Glomerular visceral epithelial cell (primary cell): ENCODE results near the gene UNC119.
"Not testable (repeated sequence)": the region's sequence is repeated elsewhere in the genome, so short reads cannot be mapped to it uniquely, and the experiment has no call there.

Experiments
- DNase-seq: peaks from one replicate; pipeline ENCODE4 v3.0.0-alpha.2; 2016; ENCODE audit errors: extremely low spot score

UNC119 gene

GRCh38 chr17:28522281-28522680 is 30.1 kb downstream of the UNC119 start:
- DNase-seq, result not testable (repeated sequence)

DNA sequence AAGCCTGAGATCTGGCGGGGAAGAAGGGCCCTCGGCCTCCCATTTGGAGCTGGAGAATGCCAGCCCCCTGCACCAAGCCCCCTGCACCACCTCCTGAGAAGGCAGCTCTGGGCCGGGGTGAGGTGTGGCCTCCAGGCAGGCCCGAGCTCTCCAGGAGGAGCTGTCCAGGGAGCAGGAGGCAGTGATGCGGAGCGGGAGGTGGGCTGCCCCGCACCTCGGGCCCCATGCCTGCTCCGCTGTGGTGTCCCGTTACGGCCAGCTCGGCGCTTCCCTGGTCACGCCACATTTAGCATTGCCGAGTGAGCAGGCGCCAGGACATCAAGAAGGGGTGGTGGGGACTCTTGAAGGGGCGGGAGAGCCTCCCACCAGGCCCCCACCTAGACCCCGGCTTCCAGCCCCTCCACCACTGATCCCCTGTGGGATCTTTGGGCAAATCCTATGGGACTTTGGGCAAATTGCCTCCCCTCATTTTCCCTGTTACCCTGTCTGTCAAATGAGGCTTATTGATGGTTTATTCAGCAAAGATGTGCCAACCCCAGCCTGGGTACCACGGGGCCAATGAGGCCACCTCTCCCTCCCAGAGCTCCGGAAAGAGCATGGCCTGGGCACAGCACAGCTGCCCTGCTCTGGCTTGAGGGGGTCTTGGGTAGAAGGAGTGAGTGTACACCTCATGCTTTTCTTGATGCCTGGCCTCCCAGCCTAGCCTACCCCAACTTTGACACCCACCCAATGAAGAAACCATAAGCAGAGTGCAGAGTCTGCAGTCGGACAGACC is 30.9 kb downstream of the UNC119 start:
- DNase-seq, result no peak

DNA sequence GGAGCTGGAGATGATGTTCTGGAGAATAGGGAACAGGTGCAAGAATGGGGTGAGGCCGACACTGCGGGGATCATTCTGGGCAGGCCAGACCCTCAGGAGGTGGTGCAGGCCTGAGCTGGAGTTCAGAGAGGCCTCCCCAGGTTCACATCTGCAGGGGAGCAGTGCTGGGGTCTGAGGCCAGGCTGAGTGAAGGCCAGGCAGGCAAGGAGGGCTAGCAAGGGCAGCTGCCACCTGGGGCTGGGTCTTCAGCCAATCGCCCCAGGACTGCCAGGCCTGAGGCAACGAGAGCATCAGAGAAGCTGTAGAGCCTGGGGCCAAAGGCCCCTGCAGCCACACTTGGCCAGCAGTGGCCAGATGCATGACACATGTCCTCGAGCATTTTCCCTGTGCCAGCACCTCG is 31.7 kb downstream of the UNC119 start:
- no peak for DNase-seq

DNA sequence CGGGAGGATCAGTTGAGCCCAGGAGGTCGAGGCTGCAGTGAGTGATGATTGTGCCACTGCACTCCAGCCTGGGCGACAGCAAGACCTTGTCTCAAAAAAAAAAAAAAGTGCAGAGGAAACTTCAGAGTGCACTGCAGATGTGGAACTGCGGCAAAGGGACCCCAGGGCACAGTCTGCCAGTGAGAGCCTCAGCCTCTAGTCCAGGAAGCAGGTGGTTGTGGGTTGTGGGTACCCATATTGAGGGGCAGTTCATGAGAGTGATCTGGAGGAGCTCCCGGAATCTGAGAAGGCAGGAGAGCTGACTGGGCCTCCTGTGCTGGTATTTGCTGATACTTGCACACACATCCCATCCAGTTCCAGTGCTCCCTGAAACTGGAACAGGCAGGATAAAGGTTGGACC is 33.2 kb downstream of the UNC119 start:
- DNase-seq, result no peak

GRCh38 chr17:28518578-28518977 is 33.8 kb downstream of the UNC119 start:
- DNase-seq, result no peak

DNA sequence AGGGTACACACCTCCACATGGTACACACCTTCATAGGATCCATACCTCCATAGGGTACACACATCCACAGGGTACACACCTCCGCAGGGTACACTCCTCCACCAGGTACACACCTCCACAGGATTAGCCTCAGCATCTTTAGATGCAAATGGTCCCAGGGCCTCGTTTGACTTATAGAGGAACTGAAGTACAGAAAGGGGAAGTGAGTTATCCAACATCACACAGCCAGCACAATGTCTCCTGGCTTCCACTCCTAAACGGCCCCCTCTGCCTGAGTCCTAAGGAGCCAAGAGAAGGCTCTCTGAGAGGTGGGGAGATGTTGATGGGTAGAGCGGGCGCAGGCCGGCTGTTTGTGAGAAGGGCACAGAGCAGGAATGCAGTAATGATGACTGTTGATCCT is 34.3 kb downstream of the UNC119 start:
- DNase-seq, result no peak

GRCh38 chr17:28515518-28515917 is 36.9 kb downstream of the UNC119 start:
- DNase-seq, result no peak

DNA sequence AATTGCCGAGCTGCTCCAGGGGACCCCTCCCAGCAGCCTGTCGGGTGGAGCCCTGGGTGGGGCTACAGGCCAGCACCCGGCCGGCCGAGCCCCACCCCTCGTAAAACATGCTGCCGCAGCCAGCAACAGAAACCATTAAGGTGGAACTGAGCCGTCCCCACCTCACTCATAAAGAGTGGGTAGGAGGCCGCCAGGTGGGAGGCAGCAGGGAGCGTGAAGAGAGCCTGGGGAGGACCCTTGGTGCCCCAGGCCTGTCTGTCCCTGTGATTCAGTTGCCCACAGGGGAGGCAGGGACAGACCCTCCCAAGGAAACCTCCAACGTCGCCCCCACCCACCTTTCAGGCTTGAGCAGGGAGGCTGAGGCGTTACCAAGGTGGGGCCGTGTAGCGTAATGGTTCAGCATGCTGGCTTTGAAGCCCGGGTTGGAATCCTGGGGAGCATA is 37.8 kb downstream of the UNC119 start:
- DNase-seq, result no peak

- DNase-seq, result no peak
These were observed 38.9 kb downstream of the UNC119 start for GRCh38 chr17:28513476-28513875.

DNA sequence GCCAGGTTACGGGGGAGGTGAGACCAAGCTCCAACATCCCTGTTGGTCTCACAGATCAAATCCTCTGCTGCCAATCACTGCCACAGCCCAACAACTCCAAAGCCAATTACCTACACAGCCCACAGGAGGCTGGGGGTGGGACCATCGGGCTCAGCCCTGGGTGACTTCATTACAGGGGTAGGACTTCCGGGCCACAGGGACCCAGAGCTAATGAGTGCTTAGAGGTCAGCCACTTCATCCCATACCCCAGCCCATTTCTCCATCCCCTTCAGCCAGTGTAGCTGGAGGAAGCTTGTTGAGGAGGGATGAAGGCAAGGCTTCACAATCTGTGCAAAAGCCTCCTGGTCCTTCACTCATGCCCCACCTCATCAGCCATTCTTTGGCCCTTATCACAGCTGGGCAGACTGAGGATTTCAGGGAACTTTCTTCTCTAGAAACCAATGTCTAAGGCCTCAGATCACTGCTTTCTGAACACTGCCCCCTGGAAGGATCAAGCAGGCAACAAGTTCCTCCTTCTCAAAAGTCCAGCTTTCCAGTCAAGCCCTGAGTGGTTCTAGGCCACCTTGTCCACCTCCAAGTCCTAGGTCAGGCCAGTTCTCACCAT is 40.5 kb downstream of the UNC119 start:
- no peak for DNase-seq

GRCh38 chr17:28509789-28510188 is 42.6 kb downstream of the UNC119 start:
- DNase-seq, result no peak

- no peak for DNase-seq
These were observed 44.2 kb downstream of the UNC119 start for GRCh38 chr17:28508211-28508724.

DNA sequence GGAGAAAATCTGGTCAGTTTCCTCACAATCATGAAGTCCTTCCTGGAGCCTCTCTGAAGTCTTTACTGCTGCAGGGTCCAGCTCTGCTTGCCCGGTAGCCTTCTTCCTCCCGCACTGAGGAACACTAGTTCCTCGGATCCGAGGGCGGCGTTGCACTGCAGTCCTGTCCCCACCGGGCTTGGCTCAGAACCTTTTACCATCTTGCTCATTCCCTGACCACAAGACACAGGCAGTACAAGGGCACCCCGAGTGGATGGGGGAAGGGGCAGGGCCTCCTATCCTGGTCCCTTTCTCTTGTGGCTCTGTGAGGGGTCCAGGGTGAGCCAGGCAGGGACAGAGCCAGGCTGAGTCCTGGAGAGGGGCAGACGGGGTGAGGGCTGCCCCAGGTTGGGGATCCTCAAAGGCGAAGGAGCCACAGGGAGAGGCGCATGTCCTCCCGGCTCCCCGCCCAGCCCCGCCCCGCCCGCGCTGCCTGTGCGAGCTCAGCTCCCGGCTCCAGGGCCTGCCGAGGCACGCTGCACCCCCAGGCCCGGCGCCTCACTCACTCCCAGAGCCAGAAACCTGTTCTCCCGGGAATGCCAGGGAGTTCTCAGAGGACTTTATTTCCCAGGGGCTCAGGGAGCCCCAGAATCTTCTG is 44.7 kb downstream of the UNC119 start:
- DNase-seq, result no peak

DNA sequence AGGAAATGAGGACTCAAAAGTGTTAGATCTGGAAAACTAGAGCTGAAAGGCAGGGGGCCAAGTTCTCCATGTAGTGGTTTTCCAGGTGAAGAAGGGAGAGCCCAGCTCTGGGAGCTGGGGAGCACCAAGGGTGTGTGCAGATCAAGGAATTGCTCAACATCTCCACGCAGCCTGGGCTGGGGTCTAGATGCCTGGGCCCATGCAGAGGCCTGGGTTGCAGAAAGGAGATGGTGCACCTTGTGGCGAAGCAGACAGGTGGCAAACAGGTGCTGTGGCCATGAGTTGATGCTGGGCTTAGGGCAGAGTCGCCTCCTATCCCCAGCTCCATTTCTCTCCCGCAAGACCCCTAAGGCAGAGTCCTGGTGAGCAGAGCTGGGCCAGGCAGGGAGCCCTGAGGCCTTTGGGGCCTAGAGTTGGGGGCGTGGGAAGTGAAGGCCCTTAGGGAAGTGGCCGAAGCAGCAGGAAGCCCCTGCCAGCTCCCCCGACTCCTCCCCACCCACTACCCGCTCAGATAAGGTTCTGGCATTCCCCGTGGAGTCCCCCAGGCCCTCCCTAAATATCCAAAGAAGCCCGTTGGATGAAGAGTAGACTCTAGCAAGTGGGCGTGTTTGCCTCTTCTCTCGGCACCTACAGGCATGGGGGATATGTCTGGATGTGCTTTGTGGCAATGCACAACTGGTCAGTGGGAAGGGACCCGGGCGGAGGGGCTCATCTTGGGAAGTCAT is 45.5 kb downstream of the UNC119 start:
- no peak for DNase-seq

- no peak for DNase-seq
These were observed 46.3 kb downstream of the UNC119 start, which contains the start of gene FOXN1 for GRCh38 chr17:28505986-28506665. TSS of gene FOXN1 (plus strand) at chr17:28506348. CDS start at chr17:28523970, 17,622 bp downstream.

GRCh38 chr17:28503420-28503819 is 49.0 kb downstream of the UNC119 start:
- no peak for DNase-seq

DNA sequence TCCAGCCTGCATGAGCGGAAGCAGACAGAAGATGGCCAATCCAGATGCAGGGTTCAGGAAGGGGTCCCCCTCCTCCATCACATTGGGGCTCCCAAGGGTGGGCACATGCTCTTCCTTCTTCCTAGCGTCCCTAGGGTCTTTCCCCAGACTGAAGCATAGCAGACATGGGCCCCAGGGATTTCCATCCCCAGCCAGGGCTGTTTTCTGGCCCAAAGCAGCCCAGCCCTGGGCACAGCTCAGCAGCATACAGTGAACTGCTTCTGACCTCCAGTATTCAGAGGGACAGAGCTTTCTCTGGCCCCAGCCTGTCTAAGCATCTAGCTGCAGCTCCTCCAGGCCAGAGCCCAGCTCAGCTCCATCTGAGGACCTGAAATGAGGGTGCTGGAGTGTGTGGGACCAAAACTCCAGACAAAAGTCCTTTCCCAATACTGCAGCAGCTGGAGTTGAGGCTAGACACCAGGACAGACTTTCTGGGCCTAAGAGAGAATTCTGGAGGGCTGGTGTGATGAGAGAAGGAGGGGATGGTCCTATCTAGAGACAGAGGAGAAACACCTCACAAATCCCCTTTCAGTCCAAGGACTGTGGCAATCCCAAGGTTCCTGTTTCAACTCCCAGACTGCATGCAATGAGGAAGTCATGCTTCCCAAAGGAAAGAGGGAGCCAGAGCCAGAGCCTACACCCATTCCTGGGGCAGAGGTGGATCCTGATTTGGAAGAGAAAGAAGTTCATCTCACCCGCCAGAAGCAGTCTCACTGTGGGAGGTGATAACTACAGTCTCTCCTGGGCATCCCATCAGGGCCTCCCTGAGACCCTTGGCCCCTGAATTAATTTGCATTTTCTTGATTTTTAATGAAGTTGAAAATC is 50.8 kb downstream of the UNC119 start:
- DNase-seq, result no peak

DNA sequence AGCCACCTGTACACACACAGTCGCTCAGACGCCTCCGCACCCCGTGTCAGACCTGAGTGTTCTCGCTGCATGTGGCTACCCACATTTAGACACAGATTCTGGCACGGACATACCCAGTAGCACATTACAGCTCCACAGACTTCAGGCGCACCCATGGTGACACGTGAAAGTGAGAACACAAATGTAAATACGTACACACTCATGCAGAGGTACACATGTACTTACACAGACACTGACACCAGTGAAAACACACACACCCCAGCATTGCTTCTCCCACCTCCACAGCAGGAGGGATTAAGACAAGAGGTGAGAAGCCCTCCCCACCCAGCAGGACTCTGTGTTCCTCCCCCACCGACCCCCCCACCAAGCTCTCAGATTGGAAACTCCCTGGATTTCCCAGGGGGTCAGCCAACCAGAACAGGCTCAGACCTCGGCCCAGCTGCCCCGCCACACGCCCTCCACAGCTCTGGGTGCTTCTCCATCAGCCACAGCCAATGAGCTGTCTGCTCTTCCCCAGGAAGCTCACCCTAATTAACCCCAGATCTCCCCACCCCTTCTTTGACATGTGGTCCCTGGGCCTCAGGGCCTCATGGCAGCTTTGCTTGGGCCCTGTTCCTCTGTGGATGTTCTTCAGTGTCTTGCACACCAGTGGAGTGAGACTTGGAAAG is 51.6 kb downstream of the UNC119 start:
- DNase-seq, result peak; percentile 53

- no peak for DNase-seq
These were observed 52.6 kb downstream of the UNC119 start for GRCh38 chr17:28499684-28500357.

DNA sequence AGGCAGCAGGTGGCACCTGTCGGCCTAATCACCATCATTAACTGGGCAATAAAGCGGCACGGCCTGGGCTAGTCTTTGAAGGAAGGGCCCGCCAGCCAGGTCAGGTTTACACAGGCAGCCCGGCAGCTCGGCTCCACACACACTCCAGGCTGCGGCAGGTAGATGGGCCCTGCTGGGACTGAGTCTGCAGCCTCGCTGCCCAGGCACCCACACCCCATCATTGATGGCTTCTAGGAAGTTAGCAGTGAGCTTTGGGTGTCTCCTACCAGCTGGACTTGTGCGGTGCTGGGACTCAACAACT is 53.1 kb downstream of the UNC119 start:
- no peak for DNase-seq
